K562 (cell line): ENCODE data around the gene TMEM239. TPM values are rescaled to one million over a fixed set of nuclear protein-coding genes. Genes with fewer than 3 reads are reported as not detected.
A peak's percentile ranks its signal among the peaks of the same experiment; 100 is the strongest.

Source experiments
- ATAC-seq: fragments of 200-7000 bp; cut with Tn5 transposase; 3 replicates; pipeline ENCODE4 v1.9.1; 2020; ENCODE audit warnings: moderate library complexity
- BruUV-seq: library from RNA; stranded (reverse); fragments of 400-500 nt; replicated peaks from 2 replicates; lab custom pipeline; 2021; lab: Mats Ljungman, UMichigan
- CTCF ChIA-PET: fragments of 300-600 bp; formaldehyde crosslinking; extraction: SDS; loops from one replicate; lab custom pipeline; 2021; ENCODE audit warnings: low intra/inter-chr PET ratio; lab: Yijun Ruan, JAX
- POLR2A ChIA-PET: fragments of 300-600, 350-650 bp; sonication (Branson Sonifier 250); formaldehyde crosslinking; extraction: SDS; loops from one replicate; lab custom pipeline; 2021; ENCODE audit warnings: antibody characterized with exemption, inconsistent platforms; lab: Yijun Ruan, JAX
- DNase-seq, 4 experiments: peaks; one replicate each; pipeline versions ENCODE4 v3.0.0 to v3.0.0-alpha.2; 2011 to 2018; ENCODE audit warnings: low spot score in 3 of 4, mixed read lengths in 3 of 4; ENCODE audit errors: extremely low read depth in 1 of 4
- FAIRE-seq: peaks from 2 replicates; lab custom pipeline; 2011; peaks lifted over from hg19 to GRCh38; lab: Jason Lieb, UNC
- H2AFZ ChIP-seq: 2 replicates; pipeline ENCODE4 v1.6.0; 2011; ENCODE audit warnings: low read depth, low read length, control low read depth, inconsistent platforms
- H3K27ac ChIP-seq: fragments of 200-600 bp; 3 replicates; pipeline ENCODE4 v1.8.0; 2011; ENCODE audit warnings: low read depth, mild to moderate bottlenecking, control low read depth, inconsistent platforms, low read length, moderate library complexity, mixed read lengths; ENCODE audit errors: extremely low read depth
- H3K27me3 ChIP-seq, 2 experiments: fragments of 300-600 bp in 1 of 2; 2 replicates in 1 of 2; 3 replicates in 1 of 2; pipeline versions ENCODE4 v1.6.0 to v1.8.0; 2011; ENCODE audit warnings: inconsistent platforms in 2 of 2, low read length in 2 of 2, mild to moderate bottlenecking in 1 of 2, mixed read lengths in 1 of 2, moderate library complexity in 1 of 2; ENCODE audit not compliant: control insufficient read depth in 2 of 2, insufficient read depth in 2 of 2
- H3K36me3 ChIP-seq: fragments of 300-600 bp; 3 replicates; pipeline ENCODE4 v1.8.0; 2011; ENCODE audit warnings: mild to moderate bottlenecking, low read length, inconsistent platforms; ENCODE audit not compliant: control insufficient read depth, insufficient read depth
- H3K4me1 ChIP-seq, 2 experiments: fragments of 200-600 bp in 1 of 2; replicated peaks in 1 of 2; 2 replicates in 1 of 2; 3 replicates in 1 of 2; pipeline versions ENCODE4 v1.5.1 to v1.8.0; 2011; ENCODE audit warnings: inconsistent platforms in 2 of 2, low read length in 2 of 2, mild to moderate bottlenecking in 1 of 2, mixed read lengths in 1 of 2, moderate library complexity in 1 of 2; ENCODE audit not compliant: control insufficient read depth in 2 of 2, insufficient read depth in 2 of 2
- H3K4me2 ChIP-seq: 2 replicates; pipeline ENCODE4 v1.6.1; 2011; ENCODE audit warnings: low read length, control low read depth, inconsistent platforms, mixed read lengths; ENCODE audit not compliant: insufficient read depth
- H3K4me3 ChIP-seq: fragments of 200-600 bp; sonication (generic), shearing (Covaris generic); 2 replicates; pipeline ENCODE4 v1.5.1; 2016; ENCODE audit warnings: control low read depth, inconsistent platforms
- H3K79me2 ChIP-seq: fragments of 200-600 bp; 3 replicates; pipeline ENCODE4 v1.8.0; 2011; ENCODE audit warnings: low read length, inconsistent platforms; ENCODE audit not compliant: control insufficient read depth, insufficient read depth
- H3K9ac ChIP-seq, 2 experiments: 2 replicates each; pipeline versions ENCODE4 v1.6.0 to v1.6.1; 2011; ENCODE audit warnings: low read depth in 2 of 2, low read length in 2 of 2, control low read depth in 1 of 2, inconsistent platforms in 1 of 2, mild to moderate bottlenecking in 1 of 2, mixed read lengths in 1 of 2; ENCODE audit not compliant: insufficient read depth in 1 of 2
- H3K9me1 ChIP-seq: one replicate; pipeline ENCODE4 v1.6.0; 2011; ENCODE audit warnings: inconsistent platforms, mild to moderate bottlenecking, low read length, moderate library complexity; ENCODE audit not compliant: control insufficient read depth, insufficient read depth
- H3K9me3 ChIP-seq: replicated peaks from 2 replicates; pipeline ENCODE4 v1.5.1; 2011; ENCODE audit warnings: low read depth, low read length, inconsistent platforms; ENCODE audit not compliant: control insufficient read depth, insufficient read depth
- H4K20me1 ChIP-seq: replicated peaks from 2 replicates; pipeline ENCODE4 v1.6.1; 2011; ENCODE audit warnings: low read length, inconsistent platforms, mixed read lengths; ENCODE audit not compliant: control insufficient read depth, insufficient read depth
- FUS ChIP-seq: fragments of 200-400 bp; formaldehyde crosslinking; optimal IDR thresholded peaks from 2 replicates; pipeline ENCODE3; 2017; ENCODE audit warnings: low read depth, low read length
- ILF3 ChIP-seq: fragments of 450-650 bp; IDR thresholded peaks from 2 replicates; pipeline ENCODE4 v1.6.1; 2018; ENCODE audit warnings: antibody characterized with exemption, mild to moderate bottlenecking, moderate library complexity, borderline replicate concordance
- KLF10 ChIP-seq: fragments of 250-450 bp; sonication (Bioruptor Pico); IDR thresholded peaks from 2 replicates; pipeline ENCODE4 v1.6.1; 2021; ENCODE audit warnings: matching md5 sums
- PTTG1 ChIP-seq: fragments of 450-650 bp; IDR thresholded peaks from 2 replicates; pipeline ENCODE4 v1.6.1; 2016; ENCODE audit warnings: low read depth, mild to moderate bottlenecking, missing genetic modification characterization, missing compliant biosample characterization
- ZNF124 ChIP-seq: sonication (generic); formaldehyde crosslinking; IDR thresholded peaks from 2 replicates; pipeline ENCODE4 v1.8.1; 2022; ENCODE audit warnings: missing genetic modification reagents
- ZNF134 ChIP-seq: fragments of 250-450 bp; sonication (Bioruptor Pico); conservative IDR thresholded peaks from 2 replicates; pipeline ENCODE4 v1.4.0; 2020
- ZNF3 ChIP-seq: fragments of 250-450 bp; sonication (Bioruptor Pico); IDR thresholded peaks from 2 replicates; pipeline ENCODE4 v1.5.0; 2021; ENCODE audit warnings: mild to moderate bottlenecking, moderate library complexity
- ZNF75A ChIP-seq: fragments of 450-650 bp; formaldehyde crosslinking; IDR thresholded peaks from 2 replicates; pipeline ENCODE4 v1.4.0; 2020; ENCODE audit warnings: mild to moderate bottlenecking
- WGBS: fragments of 100-300 bp; shearing (Covaris generic); methylation state at CpG from one replicate; pipeline ENCODE4 v1.1.6; 2016; ENCODE audit warnings: low coverage, mixed read lengths; ENCODE audit not compliant: insufficient coverage; ENCODE audit errors: missing lambda C conversion rate; 5-methylcytosine and 5-hydroxymethylcytosine counted together
- in situ Hi-C: fragments of 300-500 bp; cut with MboI; formaldehyde crosslinking; loops from 4 replicates; pipeline ENCODE4 v1.15.0; 2018; ENCODE audit warnings: inconsistent platforms, mixed read lengths
- intact Hi-C: fragments of 100-400 bp; cut with micrococcal nuclease; formaldehyde crosslinking; loops from 2 replicates; pipeline ENCODE4 v1.14.2; 2022
- polyA plus RNA-seq, 8 experiments: library from polyadenylated mRNA; depleted of rRNA in 4 of 8; stranded (reverse) in 5 of 8; unstranded in 3 of 8; fragments of >200 nt; fragmentation: Nextera tagmentation in 2 of 8; fragmentation: Illumina TruSeq in 1 of 8; extraction: Ambion mirVana in 2 of 8; extraction: Trizol in 1 of 8; gene quantifications; 2 replicates each; pipeline versions ENCODE4 v1.2.1 to v1.2.3, GENCODE V29; 2011 to 2014; ENCODE audit warnings: inconsistent platforms in 1 of 8, missing spikeins in 1 of 8
- total RNA-seq, 7 experiments: library from RNA; depleted of rRNA in 6 of 7; stranded (reverse); fragments of >200 nt in 6 of 7; fragmentation: Illumina TruSeq in 2 of 7; extraction: Trizol in 2 of 7; gene quantifications; 2 replicates each; pipeline versions ENCODE4 v1.2.1 to v1.2.3, GENCODE V29; 2011 to 2021; ENCODE audit warnings: low replicate concordance in 1 of 7
- TF ChIP-seq, protein P1 (sequence below): IDR thresholded peaks from 2 replicates; pipeline ENCODE4 v1.6.1; 2014; ENCODE audit warnings: antibody characterized with exemption

Gene TMEM239
- total and polyA plus RNA-seq, 9 of the 15 experiments (the other 6 are each of a cell fraction or from before 2014, with no cell fraction given): not detected

DNA sequence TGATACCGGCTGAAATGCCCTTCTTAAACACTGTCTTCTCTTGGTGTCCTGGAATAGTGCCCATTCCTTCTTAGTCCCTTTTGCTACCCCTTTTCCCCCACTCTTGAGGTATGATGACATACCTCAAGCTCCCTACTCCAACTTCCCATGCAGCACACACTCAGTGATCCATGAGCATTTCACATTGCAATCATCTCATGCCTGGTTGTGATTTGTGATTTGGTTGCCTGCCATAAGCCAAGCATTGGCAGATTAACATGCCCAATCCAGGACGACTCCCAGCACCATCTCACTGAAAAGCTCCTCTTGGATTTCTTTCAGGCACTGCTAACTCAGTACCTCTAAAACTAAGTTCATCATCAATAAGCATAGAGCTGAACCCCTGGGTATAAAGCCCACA lies 42.4 kb downstream of the TMEM239 start:
- WGBS: 45% methylated on average over 2 of the region's 2 CpGs
- no peak for FAIRE-seq

DNA sequence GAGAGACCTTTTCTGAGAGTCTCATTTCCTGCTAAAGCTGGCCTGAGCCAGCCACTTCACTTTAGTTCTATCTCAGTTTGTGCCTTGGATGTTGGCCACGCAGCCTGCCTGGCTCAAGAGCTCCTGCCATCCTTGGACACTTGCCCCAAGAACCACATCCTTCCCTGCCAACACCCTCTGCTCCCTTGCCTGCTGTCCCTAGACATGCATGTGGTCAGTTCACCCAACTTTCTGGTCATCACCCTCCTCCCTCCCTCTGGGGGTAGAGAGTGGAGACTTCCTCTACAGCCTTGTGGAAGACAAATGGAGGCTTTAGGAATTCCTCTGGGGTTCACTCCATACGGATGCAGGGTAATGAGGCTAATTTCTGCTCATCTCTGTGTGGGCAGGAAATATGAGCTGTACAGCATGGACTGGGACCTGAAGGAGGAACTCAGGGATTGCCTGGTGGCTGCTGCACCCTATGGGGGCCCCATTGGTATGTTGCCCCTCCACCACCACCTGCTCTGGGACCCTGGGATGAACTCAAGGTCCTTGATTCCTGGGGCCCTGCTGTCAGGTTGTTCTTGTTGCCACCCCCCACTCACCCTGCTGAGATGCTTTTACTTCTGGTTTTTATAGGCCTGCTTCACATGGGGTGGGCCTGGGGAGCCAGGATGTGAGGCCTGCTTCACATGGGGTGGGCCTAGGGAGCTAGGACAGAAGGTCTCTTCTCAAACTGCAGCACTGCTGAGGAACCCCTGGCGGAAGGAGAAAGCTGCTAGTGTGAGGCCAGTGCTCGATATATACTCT lies 43.4 kb downstream of the TMEM239 start:
- H2AFZ ChIP-seq: no peak overlapping the region
- H3K4me3 ChIP-seq: no peak overlapping the region
- no peaks in the 10 kb centered on the region for H3K9me1 ChIP-seq
- TF ChIP-seq, protein P1, sequence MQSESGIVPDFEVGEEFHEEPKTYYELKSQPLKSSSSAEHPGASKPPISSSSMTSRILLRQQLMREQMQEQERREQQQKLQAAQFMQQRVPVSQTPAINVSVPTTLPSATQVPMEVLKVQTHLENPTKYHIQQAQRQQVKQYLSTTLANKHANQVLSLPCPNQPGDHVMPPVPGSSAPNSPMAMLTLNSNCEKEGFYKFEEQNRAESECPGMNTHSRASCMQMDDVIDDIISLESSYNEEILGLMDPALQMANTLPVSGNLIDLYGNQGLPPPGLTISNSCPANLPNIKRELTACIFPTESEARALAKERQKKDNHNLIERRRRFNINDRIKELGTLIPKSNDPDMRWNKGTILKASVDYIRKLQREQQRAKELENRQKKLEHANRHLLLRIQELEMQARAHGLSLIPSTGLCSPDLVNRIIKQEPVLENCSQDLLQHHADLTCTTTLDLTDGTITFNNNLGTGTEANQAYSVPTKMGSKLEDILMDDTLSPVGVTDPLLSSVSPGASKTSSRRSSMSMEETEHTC: no peak
- TF ChIP-seq FUS (no peak), ILF3 (no peak), PTTG1 (no peak), ZNF75A (no peak), KLF10 (no peak)
- H4K20me1 ChIP-seq: no peaks in the 10 kb centered on the region
- no peaks in the 10 kb centered on the region for H3K79me2 ChIP-seq
- in situ Hi-C loops (no loop called here), intact Hi-C loops (no loop called here)
- H3K36me3 ChIP-seq: peaks cover 5% of the 10 kb centered on the region; the same call in 2 of the 3 replicates
- FAIRE-seq (no peak), DNase-seq (no peak), ATAC-seq (no peak)
- H3K4me2 ChIP-seq: no peak overlapping the region
- ChIA-PET POLR2A (interaction anchor here (1.6 kb wide), 1 partner anchor 7 kb away, joined by 6 read pairs; no protein-coding TSS in a partner anchor), CTCF (no interaction called here)
- 94% methylated on average over 2 of the region's 4 CpGs for WGBS
- H3K4me1 ChIP-seq: no peaks in the 10 kb centered on the region
- H3K27me3 ChIP-seq: no peaks in the 10 kb centered on the region
- H3K9me3 ChIP-seq: no peaks in the 10 kb centered on the region
- H3K9ac ChIP-seq: peak overlapping the region in 1 of 2 experiments; percentile 17; a peak in 1 of 4 replicates
- no peak overlapping the region for H3K27ac ChIP-seq
- BruUV-seq: no TSS peak

More for the DNA sequence above, 42.4 kb downstream of the TMEM239 start:
- Histone ChIP-seq H3K79me2 (no peaks in the 10 kb centered on the region), H3K4me2 (no peak overlapping the region), H3K4me1 (no peaks in the 10 kb centered on the region), H4K20me1 (no peaks in the 10 kb centered on the region), H3K36me3 (peaks cover 5% of the 10 kb centered on the region; the same call in 2 of the 3 replicates), H3K27ac (no peak overlapping the region), H2AFZ (no peak overlapping the region), H3K9me1 (no peaks in the 10 kb centered on the region), H3K27me3 (no peaks in the 10 kb centered on the region), H3K4me3 (no peak overlapping the region), H3K9me3 (no peaks in the 10 kb centered on the region), H3K9ac (no peak overlapping the region)
- ATAC-seq: no peak
- CTCF ChIA-PET: no interaction called here
- no peak for DNase-seq
- TF ChIP-seq ZNF3 (CRISPR knock-in tag): no peak
- no peak for TF ChIP-seq ZNF124 (CRISPR knock-in tag)
- TF ChIP-seq FUS: no peak
- no peak for TF ChIP-seq ZNF134 (CRISPR knock-in tag)
- no TSS peak for BruUV-seq
- in situ Hi-C loops (no loop called here), intact Hi-C loops (no loop called here)
- POLR2A ChIA-PET: interaction anchor here (1.6 kb wide), 1 partner anchor 8 kb away, joined by 6 read pairs; no protein-coding TSS in a partner anchor
